Esophagus squamous epithelium (tissue), 4 donors: ENCODE data around the gene LPO.

ENCODE experiments used
- CTCF ChIP-seq, 6 experiments: fragments of 450-650 bp in 4 of 6; fragments of 200-600 bp in 2 of 6; sonication (generic) in 2 of 6; IDR thresholded peaks; one replicate each; pipeline ENCODE4 v1.5.1; 2016 to 2019; ENCODE audit warnings: antibody characterized with exemption in 6 of 6, mild to moderate bottlenecking in 4 of 6, moderate library complexity in 4 of 6
- POLR2A ChIP-seq, 4 donors: fragments of 450-650 bp; IDR thresholded peaks; one replicate each; pipeline ENCODE4 v1.6.1; 2017; ENCODE audit warnings: antibody characterized with exemption in 4 of 4, mild to moderate bottlenecking in 4 of 4, moderate library complexity in 3 of 4

GRCh38 chr17:58245428-58246103 lies 7.2 kb downstream of the LPO start:
- TF ChIP-seq CTCF (IDR thresholded peaks at IDR 0.05) = no peak
- TF ChIP-seq POLR2A (IDR thresholded peaks at IDR 0.05) = no peak
